Skeletal muscle cell (primary cell): ENCODE measurements around the gene GABRB1.

Experiments
- DNase-seq: peaks from one replicate; pipeline ENCODE4 v3.0.0-alpha.2; 2010; ENCODE audit warnings: low read depth
- H3K4me3 ChIP-seq: 2 replicates; pipeline ENCODE4 v1.5.1; 2011; ENCODE audit warnings: low read depth, mild to moderate bottlenecking, control low read depth, low read length, moderate library complexity

The GABRB1 gene

GRCh38 chr4:47194036-47194737, 162.8 kb downstream of the GABRB1 start:
- H3K4me3 ChIP-seq = no peak overlapping the region
- DNase-seq = no peak

DNA sequence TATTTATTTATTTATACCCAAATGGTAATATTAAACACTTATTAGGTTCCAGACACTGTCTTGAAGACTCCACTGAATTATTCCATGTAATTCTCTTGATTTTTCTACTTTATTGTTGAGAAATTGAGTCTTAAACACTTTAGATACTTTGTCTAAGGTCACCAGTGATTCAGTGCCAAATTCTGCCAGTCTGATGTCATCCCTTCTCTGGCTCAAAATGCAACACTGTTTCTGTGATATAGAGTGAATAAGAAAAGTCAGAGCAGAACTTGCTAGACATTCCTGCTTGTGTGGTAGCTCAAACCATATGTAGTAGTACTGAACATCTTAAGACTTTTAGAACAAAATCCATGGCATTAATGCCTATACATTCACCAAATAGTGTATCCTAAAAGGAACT, 164.3 kb downstream of the GABRB1 start:
- DNase-seq = peak; percentile 30
- H3K4me3 ChIP-seq = no peak overlapping the region

DNA sequence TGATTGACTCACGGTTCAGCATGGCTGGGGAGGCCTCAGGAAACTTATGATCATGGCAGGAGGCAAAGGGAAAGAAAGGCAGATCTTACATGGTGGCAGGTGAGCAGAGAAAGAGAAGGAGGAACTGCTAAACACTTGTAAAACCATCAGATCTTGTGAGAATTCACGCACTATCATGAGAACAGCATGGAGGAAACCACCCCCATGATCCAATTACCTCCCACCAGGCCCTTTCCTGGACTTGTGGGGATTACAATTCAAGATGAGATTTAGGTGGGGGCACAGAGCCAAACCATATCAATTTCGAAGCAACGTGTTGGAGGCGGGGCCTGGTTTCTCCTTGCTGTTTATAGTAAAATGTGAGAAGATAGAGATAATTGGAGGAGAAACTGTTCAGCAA, 167.4 kb downstream of the GABRB1 start:
- DNase-seq = no peak
- H3K4me3 ChIP-seq = no peak overlapping the region

DNA sequence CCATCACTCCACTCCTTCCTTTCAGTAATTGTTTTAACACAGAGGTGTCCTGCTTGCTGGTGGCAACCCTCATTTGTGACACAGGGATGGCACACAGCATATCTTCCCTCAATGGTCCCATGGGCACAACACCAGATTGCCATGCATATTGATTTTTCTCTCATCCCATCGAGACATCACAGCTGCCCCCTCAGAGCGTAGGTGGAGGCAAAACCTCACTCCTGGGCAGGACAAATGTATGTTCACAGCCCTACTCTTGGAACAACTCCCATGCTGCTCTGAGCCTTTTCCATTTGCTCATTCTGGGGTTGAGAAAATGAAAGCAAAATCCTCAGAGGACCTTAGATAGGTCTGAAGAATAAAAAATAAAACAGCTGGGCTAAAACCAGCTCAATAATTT, 172.2 kb downstream of the GABRB1 start:
- DNase-seq = no peak
- no peak overlapping the region for H3K4me3 ChIP-seq

DNA sequence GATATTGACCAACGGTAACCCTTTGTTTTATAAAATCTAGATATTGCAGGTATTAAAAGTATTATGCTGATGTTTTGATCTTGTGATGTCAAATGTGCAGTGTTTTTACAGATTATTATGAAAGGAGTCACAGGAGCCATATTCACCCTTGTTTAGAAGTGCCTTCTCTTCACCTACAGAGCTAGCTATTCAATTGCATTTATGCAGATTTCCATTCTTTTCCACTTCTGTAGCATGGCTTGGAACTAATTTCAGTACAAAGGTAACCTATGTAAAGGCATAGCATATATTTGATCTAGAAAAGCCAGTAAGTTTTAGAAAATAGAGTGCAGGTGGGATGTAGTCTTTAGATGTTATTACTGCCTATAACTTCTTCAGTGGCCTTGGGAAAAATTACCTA, 176.2 kb downstream of the GABRB1 start:
- DNase-seq = no peak
- H3K4me3 ChIP-seq = no peak overlapping the region

DNA sequence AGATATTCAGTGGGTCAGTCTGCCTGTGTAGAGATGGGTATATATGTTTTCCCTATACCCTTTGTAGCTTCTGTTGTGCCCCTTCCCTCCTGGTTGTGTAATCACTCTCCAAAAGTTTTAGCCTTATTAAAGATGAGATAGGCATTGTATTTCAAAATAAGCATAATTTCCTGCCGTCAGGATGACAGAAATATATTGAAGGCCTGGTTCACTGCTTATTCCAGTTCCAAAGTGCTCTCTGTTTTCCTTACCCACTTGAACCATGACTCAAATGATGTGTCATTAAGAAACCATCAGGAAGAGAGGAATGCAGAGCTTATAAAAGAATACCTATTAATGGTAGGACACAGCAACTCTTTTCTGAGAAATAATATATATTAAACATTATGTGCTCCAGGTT, 178.5 kb downstream of the GABRB1 start:
- peak; percentile 75 for DNase-seq
- H3K4me3 ChIP-seq = no peak overlapping the region

GRCh38 chr4:47210828-47211227, 179.5 kb downstream of the GABRB1 start:
- H3K4me3 ChIP-seq = no peak overlapping the region
- DNase-seq = no peak

DNA sequence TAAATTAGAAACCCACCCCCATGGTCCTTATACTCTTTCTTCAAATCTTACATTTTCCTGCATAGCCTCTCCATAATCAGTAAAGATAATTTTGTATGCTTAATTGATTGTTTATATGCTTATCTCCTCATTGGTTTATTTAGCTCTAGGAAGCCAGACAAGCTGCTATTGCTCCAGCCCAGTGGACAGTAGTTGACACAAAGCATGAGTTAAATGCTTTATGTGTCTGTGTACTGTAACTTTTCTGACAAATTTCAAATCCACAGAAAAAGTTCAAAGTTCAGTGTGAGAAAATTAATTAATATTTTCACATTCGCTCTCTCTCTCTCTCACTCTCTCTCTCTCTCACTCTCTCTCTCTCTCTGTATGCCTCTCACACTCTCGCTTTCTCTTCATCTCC, 181.7 kb downstream of the GABRB1 start:
- H3K4me3 ChIP-seq = no peak overlapping the region
- DNase-seq = no peak

GRCh38 chr4:47213539-47213938, 182.2 kb downstream of the GABRB1 start:
- H3K4me3 ChIP-seq = no peak overlapping the region
- DNase-seq = no peak

GRCh38 chr4:47213971-47214370, 182.6 kb downstream of the GABRB1 start:
- peak; percentile 94 for DNase-seq
- no peak overlapping the region for H3K4me3 ChIP-seq

GRCh38 chr4:47215759-47216158, 184.4 kb downstream of the GABRB1 start:
- no peak for DNase-seq
- no peak overlapping the region for H3K4me3 ChIP-seq

DNA sequence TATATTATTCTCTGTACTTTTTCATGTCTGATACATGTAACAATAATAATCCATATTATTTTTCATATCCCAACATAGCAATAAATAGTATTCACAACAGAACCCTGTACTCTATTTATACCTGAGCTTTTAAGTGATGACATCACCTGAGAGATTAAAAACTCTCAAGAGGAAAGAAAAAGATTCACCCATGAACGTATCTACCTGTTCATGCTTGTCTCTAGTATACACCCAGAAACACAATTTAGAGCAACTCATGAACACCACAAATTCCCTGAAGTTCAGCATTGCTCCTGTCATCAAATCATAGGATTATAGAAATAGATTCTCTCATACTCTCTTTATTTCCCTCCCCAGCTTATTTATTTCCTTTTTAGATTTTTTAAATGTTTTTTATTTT, 185.9 kb downstream of the GABRB1 start:
- DNase-seq = no peak
- no peak overlapping the region for H3K4me3 ChIP-seq

DNA sequence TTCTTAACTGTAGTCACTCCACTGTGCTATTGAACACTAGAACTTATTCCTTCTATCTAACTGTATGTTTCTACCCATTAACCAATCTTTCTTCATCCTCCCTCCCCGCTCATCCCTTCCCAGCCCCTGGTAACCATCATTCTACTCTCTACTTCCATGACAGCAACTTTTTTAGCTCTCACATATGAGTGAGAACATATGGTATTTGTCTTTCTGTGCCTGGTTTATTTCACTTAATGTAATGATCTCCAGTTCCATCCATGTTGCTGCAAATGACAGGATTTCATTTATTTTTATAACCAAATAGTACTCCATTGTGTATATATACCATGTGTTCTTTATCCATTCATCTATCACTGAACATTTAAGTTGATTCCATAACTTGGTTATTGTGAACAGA, 186.5 kb downstream of the GABRB1 start:
- H3K4me3 ChIP-seq = no peak overlapping the region
- DNase-seq = no peak

DNA sequence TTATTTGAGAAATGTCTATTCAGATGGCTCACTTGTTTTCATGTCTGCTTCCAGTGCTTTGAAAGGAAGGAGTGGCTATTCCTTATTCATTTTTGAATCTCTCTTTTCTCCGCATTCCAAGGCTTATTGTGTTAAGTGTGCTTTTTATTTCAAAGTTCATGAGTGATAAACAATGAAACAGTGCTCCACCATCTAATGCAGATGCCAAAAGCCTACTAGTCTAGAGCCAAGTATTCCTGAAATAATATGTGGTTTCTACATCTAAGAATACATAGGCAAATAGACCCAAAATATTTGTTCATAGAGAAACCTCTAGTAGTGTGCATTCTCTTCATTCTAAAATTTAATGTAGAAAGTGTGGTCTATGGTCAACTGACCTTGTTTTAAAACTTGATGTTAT, 187.3 kb downstream of the GABRB1 start:
- DNase-seq = no peak
- H3K4me3 ChIP-seq = no peak overlapping the region

DNA sequence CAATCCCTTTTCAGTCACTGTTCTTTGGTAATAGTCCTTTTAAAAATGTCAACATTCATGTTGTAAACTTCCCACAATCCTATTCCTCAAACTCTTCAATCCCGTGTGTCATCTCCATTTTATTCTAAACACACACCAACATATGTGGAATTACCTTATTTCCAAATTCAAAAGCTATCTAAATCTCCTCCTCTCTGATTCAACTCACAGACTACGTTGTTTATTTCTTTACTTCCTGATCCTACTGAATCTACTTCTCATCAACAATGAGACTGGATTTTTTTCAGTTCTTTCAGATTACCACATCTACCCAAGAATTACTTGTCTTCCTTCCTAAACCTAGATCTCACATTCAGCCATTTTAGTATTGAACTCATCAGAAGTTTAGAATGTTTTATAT, 188.2 kb downstream of the GABRB1 start:
- no peak for DNase-seq
- H3K4me3 ChIP-seq = no peak overlapping the region

GRCh38 chr4:47221721-47222120, 190.4 kb downstream of the GABRB1 start:
- DNase-seq = peak; percentile 43
- no peak overlapping the region for H3K4me3 ChIP-seq

GRCh38 chr4:47222276-47222675, 190.9 kb downstream of the GABRB1 start:
- no peak overlapping the region for H3K4me3 ChIP-seq
- DNase-seq = no peak

DNA sequence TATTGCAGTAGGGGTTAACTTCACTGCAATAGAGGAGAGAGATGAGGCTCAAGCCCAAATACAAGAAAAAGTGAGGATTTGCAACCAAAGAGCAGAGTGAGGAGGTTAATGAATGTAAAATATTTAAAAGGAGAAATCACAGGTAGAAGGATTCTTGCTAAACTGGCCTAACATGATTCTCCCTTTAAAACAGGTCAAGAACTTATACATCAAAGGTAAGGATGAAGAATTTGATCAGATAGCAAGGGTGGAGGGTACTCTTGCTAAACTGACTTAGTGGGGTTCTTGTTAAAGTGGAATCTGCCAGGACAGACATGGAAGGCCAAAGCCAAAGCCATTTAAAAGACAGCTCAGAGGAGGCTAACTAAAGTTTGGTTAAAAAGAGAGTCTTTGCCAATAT, 193.0 kb downstream of the GABRB1 start:
- DNase-seq = no peak
- H3K4me3 ChIP-seq = no peak overlapping the region

- DNase-seq = no peak
These were observed 204.4 kb downstream of the GABRB1 start for GRCh38 chr4:47235721-47236120.

GRCh38 chr4:47238667-47239066, 207.3 kb downstream of the GABRB1 start:
- DNase-seq = no peak
- H3K4me3 ChIP-seq = no peak overlapping the region

More at GRCh38 chr4:47235721-47236120, 204.4 kb downstream of the GABRB1 start:
- H3K4me3 ChIP-seq = no peak overlapping the region

DNA sequence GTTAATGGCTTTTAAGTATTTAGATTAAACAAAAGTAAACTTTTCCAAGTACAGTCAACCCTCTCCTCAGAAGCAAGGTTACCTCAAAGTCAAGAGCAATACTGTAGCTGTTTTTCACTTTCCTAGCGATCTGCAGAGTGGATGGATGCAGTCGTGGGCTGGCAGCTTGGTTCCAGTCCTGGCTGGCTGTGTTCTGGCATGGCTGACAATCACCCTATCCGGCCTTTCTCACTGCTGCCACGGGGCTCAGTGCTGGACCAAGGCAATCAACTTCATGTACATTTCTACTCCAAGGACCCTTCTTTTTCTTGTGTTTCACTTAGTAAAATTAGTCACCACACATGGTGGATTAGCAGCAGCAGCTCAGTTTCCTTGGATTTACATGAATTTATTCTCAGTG, 208.3 kb downstream of the GABRB1 start:
- DNase-seq = no peak
- no peak overlapping the region for H3K4me3 ChIP-seq
